K562 (cell line): ENCODE measurements around the gene CTSH. TPM values are rescaled to one million over a fixed set of nuclear protein-coding genes. Genes with fewer than 3 reads are reported as not detected.
A peak's percentile ranks its signal among the peaks of the same experiment; 100 is the strongest.

Source experiments
- FOXA3 ChIP-seq, 2 experiments: fragments of 450-650 bp in 1 of 2; sonication (generic) in 1 of 2; formaldehyde crosslinking; IDR thresholded peaks in 1 of 2; conservative IDR thresholded peaks in 1 of 2; 2 replicates each; pipeline versions ENCODE4 v1.4.0 to v1.8.0; 2020 to 2022; ENCODE audit warnings: mild to moderate bottlenecking in 2 of 2, missing genetic modification reagents in 1 of 2
- HDGF ChIP-seq: fragments of 450-650 bp; IDR thresholded peaks from 2 replicates; pipeline ENCODE4 v1.6.1; 2016
- MEIS2 ChIP-seq: fragments of 450-650 bp; IDR thresholded peaks from 2 replicates; pipeline ENCODE4 v1.6.1; 2014; ENCODE audit warnings: mild to moderate bottlenecking; ENCODE audit not compliant: partially characterized antibody
- NR3C1 ChIP-seq: sonication (generic); formaldehyde crosslinking; IDR thresholded peaks from 2 replicates; pipeline ENCODE4 v1.8.1; 2022; ENCODE audit warnings: missing genetic modification reagents
- OTX1 ChIP-seq: fragments of 450-650 bp; formaldehyde crosslinking; IDR thresholded peaks from 2 replicates; pipeline ENCODE4 v1.4.0; 2022; ENCODE audit warnings: mild to moderate bottlenecking
- PCBP2 ChIP-seq: fragments of 200-400 bp; formaldehyde crosslinking; IDR thresholded peaks from 2 replicates; pipeline ENCODE4 v1.6.1; 2018; ENCODE audit warnings: low read length, low read depth, mild to moderate bottlenecking, moderate library complexity; ENCODE audit not compliant: poor library complexity, severe bottlenecking
- POU5F1 ChIP-seq: fragments of 150-350 bp; IDR thresholded peaks from 2 replicates; pipeline ENCODE4 v1.6.1; 2014; ENCODE audit warnings: borderline replicate concordance, low read length, low read depth, mild to moderate bottlenecking; ENCODE audit not compliant: partially characterized antibody
- SAFB2 ChIP-seq: fragments of 200-400 bp; formaldehyde crosslinking; IDR thresholded peaks from 2 replicates; pipeline ENCODE4 v1.6.1; 2018; ENCODE audit warnings: borderline replicate concordance, low read length, low read depth, moderate library complexity; ENCODE audit not compliant: severe bottlenecking
- TCF3 ChIP-seq: sonication (generic); formaldehyde crosslinking; IDR thresholded peaks from 2 replicates; pipeline ENCODE4 v1.4.0; 2020; ENCODE audit warnings: mild to moderate bottlenecking, missing genetic modification reagents
- ZNF316 ChIP-seq: fragments of 450-650 bp; IDR thresholded peaks from 2 replicates; pipeline ENCODE4 v1.6.1; 2016
- polyA plus RNA-seq, 8 experiments: library from polyadenylated mRNA; depleted of rRNA in 4 of 8; stranded (reverse) in 5 of 8; unstranded in 3 of 8; fragments of >200 nt; fragmentation: Nextera tagmentation in 2 of 8; fragmentation: Illumina TruSeq in 1 of 8; extraction: Ambion mirVana in 2 of 8; extraction: Trizol in 1 of 8; gene quantifications; 2 replicates each; pipeline versions ENCODE4 v1.2.1 to v1.2.3, GENCODE V29; 2011 to 2014; ENCODE audit warnings: inconsistent platforms in 1 of 8, missing spikeins in 1 of 8
- total RNA-seq, 7 experiments: library from RNA; depleted of rRNA in 6 of 7; stranded (reverse); fragments of >200 nt in 6 of 7; fragmentation: Illumina TruSeq in 2 of 7; extraction: Trizol in 2 of 7; gene quantifications; 2 replicates each; pipeline versions ENCODE4 v1.2.1 to v1.2.3, GENCODE V29; 2011 to 2021; ENCODE audit warnings: low replicate concordance in 1 of 7
- TF ChIP-seq, protein P1 (sequence below), 3 experiments: fragments of 200-800 bp in 1 of 3; fragments of 250-450 bp in 1 of 3; fragments of 450-650 bp in 1 of 3; sonication (Bioruptor Pico) in 1 of 3; sonication (Bioruptor generic) in 1 of 3; formaldehyde crosslinking in 1 of 3; IDR thresholded peaks; 2 replicates each; pipeline versions ENCODE4 v1.6.1 to v1.8.0; 2016 to 2022; ENCODE audit warnings: mild to moderate bottlenecking in 2 of 3, missing genetic modification characterization in 2 of 3, missing compliant biosample characterization in 1 of 3, moderate library complexity in 1 of 3
- TF ChIP-seq, protein P2 (sequence below), 2 experiments: fragments of 450-650 bp; IDR thresholded peaks; 2 replicates each; pipeline ENCODE4 v1.6.1; 2018; ENCODE audit warnings: mild to moderate bottlenecking in 2 of 2, low read depth in 1 of 2; ENCODE audit not compliant: partially characterized antibody in 2 of 2
- TF ChIP-seq, protein P3 (sequence below): IDR thresholded peaks from 2 replicates; pipeline ENCODE4 v1.6.1; 2011; ENCODE audit not compliant: insufficient read length; ENCODE audit errors: extremely low read depth
- TF ChIP-seq, protein P4 (sequence below): sonication (generic); formaldehyde crosslinking; IDR thresholded peaks from 2 replicates; pipeline ENCODE4 v1.8.1; 2022; ENCODE audit warnings: missing genetic modification reagents
- TF ChIP-seq, protein P5 (sequence below): fragments of 450-650 bp; formaldehyde crosslinking; IDR thresholded peaks from 2 replicates; pipeline ENCODE4 v1.4.0; 2022; ENCODE audit warnings: missing genetic modification characterization

The CTSH gene
- total and polyA plus RNA-seq, 9 of the 15 experiments (the other 6 are each of a cell fraction or from before 2014, with no cell fraction given), result 15.0 to 462 (median 173) TPM

DNA sequence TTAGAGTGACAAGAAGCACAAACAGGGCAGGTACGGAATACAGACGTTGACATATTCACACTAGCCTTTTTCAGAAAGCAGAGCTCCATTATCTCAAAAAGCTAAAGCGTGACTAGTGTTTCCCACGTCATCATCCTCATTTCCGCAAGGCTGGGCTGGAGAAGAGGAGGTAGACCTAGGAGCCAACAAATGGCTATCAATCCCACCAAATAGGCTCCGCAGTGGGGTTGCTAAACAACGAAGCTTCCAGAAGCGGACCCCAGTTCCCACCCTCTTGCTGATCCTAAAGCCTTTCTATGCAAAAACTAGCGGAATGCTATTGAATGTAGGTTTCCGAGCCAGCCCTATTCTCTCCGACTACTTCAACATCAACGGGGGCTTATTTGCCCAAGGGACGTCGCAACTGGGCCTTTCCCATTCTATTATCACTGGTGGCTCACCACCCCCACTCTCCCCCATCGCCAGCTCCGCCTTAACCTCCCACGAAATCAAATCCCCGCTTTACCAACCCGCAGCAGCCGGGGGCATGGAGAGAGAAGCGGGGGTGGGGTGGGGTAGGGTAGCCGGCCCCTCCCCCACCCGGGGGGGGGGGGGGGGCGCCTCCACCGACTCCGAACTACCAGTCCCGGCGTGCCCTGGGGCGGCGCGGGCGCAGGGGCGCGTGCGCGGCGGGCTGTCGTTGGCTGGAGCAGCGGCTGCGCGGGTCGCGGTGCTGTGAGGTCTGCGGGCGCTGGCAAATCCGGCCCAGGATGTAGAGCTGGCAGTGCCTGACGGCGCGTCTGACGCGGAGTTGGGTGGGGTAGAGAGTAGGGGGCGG lies 72.5 kb downstream of the CTSH start, which contains the start of gene MORF4L1 (continued):
- TF ChIP-seq, protein P1, sequence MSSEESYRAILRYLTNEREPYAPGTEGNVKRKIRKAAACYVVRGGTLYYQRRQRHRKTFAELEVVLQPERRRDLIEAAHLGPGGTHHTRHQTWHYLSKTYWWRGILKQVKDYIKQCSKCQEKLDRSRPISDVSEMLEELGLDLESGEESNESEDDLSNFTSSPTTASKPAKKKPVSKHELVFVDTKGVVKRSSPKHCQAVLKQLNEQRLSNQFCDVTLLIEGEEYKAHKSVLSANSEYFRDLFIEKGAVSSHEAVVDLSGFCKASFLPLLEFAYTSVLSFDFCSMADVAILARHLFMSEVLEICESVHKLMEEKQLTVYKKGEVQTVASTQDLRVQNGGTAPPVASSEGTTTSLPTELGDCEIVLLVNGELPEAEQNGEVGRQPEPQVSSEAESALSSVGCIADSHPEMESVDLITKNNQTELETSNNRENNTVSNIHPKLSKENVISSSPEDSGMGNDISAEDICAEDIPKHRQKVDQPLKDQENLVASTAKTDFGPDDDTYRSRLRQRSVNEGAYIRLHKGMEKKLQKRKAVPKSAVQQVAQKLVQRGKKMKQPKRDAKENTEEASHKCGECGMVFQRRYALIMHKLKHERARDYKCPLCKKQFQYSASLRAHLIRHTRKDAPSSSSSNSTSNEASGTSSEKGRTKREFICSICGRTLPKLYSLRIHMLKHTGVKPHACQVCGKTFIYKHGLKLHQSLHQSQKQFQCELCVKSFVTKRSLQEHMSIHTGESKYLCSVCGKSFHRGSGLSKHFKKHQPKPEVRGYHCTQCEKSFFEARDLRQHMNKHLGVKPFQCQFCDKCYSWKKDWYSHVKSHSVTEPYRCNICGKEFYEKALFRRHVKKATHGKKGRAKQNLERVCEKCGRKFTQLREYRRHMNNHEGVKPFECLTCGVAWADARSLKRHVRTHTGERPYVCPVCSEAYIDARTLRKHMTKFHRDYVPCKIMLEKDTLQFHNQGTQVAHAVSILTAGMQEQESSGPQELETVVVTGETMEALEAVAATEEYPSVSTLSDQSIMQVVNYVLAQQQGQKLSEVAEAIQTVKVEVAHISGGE (CRISPR knock-in tag; IDR thresholded peaks at IDR 0.05), result peak in 1 of 3 experiments; percentile 68; a peak in 2 of 6 replicates
- TF ChIP-seq SAFB2, result no peak
- TF ChIP-seq ZNF316, result 0 out of 2 replicates have a peak, but pooled peaks have one; percentile 7
- no peak for TF ChIP-seq HDGF
- TF ChIP-seq, protein P2, sequence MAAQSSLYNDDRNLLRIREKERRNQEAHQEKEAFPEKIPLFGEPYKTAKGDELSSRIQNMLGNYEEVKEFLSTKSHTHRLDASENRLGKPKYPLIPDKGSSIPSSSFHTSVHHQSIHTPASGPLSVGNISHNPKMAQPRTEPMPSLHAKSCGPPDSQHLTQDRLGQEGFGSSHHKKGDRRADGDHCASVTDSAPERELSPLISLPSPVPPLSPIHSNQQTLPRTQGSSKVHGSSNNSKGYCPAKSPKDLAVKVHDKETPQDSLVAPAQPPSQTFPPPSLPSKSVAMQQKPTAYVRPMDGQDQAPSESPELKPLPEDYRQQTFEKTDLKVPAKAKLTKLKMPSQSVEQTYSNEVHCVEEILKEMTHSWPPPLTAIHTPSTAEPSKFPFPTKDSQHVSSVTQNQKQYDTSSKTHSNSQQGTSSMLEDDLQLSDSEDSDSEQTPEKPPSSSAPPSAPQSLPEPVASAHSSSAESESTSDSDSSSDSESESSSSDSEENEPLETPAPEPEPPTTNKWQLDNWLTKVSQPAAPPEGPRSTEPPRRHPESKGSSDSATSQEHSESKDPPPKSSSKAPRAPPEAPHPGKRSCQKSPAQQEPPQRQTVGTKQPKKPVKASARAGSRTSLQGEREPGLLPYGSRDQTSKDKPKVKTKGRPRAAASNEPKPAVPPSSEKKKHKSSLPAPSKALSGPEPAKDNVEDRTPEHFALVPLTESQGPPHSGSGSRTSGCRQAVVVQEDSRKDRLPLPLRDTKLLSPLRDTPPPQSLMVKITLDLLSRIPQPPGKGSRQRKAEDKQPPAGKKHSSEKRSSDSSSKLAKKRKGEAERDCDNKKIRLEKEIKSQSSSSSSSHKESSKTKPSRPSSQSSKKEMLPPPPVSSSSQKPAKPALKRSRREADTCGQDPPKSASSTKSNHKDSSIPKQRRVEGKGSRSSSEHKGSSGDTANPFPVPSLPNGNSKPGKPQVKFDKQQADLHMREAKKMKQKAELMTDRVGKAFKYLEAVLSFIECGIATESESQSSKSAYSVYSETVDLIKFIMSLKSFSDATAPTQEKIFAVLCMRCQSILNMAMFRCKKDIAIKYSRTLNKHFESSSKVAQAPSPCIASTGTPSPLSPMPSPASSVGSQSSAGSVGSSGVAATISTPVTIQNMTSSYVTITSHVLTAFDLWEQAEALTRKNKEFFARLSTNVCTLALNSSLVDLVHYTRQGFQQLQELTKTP (IDR thresholded peaks at IDR 0.05; ENCODE audit: low read depth in 1 of 2, partially characterized antibody in 2 of 2), result no peak
- TF ChIP-seq MEIS2, result peak; percentile 65
- peak; percentile 73 for TF ChIP-seq PCBP2
- no peak for TF ChIP-seq OTX1 (CRISPR knock-in tag)
- TF ChIP-seq NR3C1 (CRISPR knock-in tag), result no peak
- no peak for TF ChIP-seq TCF3 (CRISPR knock-in tag)
- TF ChIP-seq, protein P3, sequence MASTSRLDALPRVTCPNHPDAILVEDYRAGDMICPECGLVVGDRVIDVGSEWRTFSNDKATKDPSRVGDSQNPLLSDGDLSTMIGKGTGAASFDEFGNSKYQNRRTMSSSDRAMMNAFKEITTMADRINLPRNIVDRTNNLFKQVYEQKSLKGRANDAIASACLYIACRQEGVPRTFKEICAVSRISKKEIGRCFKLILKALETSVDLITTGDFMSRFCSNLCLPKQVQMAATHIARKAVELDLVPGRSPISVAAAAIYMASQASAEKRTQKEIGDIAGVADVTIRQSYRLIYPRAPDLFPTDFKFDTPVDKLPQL, result no peak
- TF ChIP-seq, protein P4, sequence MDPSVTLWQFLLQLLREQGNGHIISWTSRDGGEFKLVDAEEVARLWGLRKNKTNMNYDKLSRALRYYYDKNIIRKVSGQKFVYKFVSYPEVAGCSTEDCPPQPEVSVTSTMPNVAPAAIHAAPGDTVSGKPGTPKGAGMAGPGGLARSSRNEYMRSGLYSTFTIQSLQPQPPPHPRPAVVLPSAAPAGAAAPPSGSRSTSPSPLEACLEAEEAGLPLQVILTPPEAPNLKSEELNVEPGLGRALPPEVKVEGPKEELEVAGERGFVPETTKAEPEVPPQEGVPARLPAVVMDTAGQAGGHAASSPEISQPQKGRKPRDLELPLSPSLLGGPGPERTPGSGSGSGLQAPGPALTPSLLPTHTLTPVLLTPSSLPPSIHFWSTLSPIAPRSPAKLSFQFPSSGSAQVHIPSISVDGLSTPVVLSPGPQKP (CRISPR knock-in tag), result no peak
- TF ChIP-seq POU5F1, result peak; percentile 60
- no peak for TF ChIP-seq FOXA3 (CRISPR knock-in tag; conservative IDR thresholded peaks at IDR 0.05 in 1 of 2, IDR thresholded peaks at IDR 0.05 in 1 of 2)
- TF ChIP-seq, protein P5, sequence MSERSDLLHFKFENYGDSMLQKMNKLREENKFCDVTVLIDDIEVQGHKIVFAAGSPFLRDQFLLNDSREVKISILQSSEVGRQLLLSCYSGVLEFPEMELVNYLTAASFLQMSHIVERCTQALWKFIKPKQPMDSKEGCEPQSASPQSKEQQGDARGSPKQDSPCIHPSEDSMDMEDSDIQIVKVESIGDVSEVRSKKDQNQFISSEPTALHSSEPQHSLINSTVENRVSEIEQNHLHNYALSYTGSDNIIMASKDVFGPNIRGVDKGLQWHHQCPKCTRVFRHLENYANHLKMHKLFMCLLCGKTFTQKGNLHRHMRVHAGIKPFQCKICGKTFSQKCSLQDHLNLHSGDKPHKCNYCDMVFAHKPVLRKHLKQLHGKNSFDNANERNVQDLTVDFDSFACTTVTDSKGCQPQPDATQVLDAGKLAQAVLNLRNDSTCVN (CRISPR knock-in tag), result no peak
